Fibroblast of lung (primary cell): ENCODE results near the gene ARHGEF10L.

Source experiments
- EZH2 ChIP-seq: IDR thresholded peaks from 2 replicates; pipeline ENCODE4 v1.5.1; 2012; ENCODE audit warnings: low read length, control low read depth, mild to moderate bottlenecking; ENCODE audit errors: missing control alignments
- TF ChIP-seq, protein P1 (sequence below), 2 donors: IDR thresholded peaks in 1 of 2; conservative IDR thresholded peaks in 1 of 2; 1 replicate in 1 of 2; 2 replicates in 1 of 2; pipeline ENCODE4 v1.5.1; 2011 to 2012; ENCODE audit warnings: low read length in 2 of 2, control low read depth in 1 of 2, inconsistent platforms in 1 of 2, low read depth in 1 of 2, mild to moderate bottlenecking in 1 of 2

- TF ChIP-seq, protein P1, sequence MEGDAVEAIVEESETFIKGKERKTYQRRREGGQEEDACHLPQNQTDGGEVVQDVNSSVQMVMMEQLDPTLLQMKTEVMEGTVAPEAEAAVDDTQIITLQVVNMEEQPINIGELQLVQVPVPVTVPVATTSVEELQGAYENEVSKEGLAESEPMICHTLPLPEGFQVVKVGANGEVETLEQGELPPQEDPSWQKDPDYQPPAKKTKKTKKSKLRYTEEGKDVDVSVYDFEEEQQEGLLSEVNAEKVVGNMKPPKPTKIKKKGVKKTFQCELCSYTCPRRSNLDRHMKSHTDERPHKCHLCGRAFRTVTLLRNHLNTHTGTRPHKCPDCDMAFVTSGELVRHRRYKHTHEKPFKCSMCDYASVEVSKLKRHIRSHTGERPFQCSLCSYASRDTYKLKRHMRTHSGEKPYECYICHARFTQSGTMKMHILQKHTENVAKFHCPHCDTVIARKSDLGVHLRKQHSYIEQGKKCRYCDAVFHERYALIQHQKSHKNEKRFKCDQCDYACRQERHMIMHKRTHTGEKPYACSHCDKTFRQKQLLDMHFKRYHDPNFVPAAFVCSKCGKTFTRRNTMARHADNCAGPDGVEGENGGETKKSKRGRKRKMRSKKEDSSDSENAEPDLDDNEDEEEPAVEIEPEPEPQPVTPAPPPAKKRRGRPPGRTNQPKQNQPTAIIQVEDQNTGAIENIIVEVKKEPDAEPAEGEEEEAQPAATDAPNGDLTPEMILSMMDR (conservative IDR thresholded peaks at IDR 0.05 in 1 of 2, IDR thresholded peaks at IDR 0.05 in 1 of 2; ENCODE audit: low read depth in 1 of 2, low read length in 2 of 2): no peak
- no peak for TF ChIP-seq EZH2
These were observed 37.0 kb downstream of the ARHGEF10L start for GRCh38 chr1:17576519-17576853.
